ENCODE data around the gene TEX101.

GRCh38 chr19:43467730-43468129, 53.0 kb downstream of the TEX101 start:
- TF ChIP-seq POLR2A (IDR thresholded peaks at IDR 0.05) = no peak
- TF ChIP-seq, protein P1, sequence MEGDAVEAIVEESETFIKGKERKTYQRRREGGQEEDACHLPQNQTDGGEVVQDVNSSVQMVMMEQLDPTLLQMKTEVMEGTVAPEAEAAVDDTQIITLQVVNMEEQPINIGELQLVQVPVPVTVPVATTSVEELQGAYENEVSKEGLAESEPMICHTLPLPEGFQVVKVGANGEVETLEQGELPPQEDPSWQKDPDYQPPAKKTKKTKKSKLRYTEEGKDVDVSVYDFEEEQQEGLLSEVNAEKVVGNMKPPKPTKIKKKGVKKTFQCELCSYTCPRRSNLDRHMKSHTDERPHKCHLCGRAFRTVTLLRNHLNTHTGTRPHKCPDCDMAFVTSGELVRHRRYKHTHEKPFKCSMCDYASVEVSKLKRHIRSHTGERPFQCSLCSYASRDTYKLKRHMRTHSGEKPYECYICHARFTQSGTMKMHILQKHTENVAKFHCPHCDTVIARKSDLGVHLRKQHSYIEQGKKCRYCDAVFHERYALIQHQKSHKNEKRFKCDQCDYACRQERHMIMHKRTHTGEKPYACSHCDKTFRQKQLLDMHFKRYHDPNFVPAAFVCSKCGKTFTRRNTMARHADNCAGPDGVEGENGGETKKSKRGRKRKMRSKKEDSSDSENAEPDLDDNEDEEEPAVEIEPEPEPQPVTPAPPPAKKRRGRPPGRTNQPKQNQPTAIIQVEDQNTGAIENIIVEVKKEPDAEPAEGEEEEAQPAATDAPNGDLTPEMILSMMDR (IDR thresholded peaks at IDR 0.05) = no peak

All from thyroid gland (tissue), 4 donors.